NAMALWA (cell line): ENCODE data around the gene UBALD2.
A peak's percentile ranks its signal among the peaks of the same experiment; 100 is the strongest.
"Not testable (repeated sequence)": the region's sequence is repeated elsewhere in the genome, so short reads cannot be mapped to it uniquely, and the experiment has no call there.

Experiments used
- DNase-seq: peaks from one replicate; pipeline ENCODE4 v3.0.0-alpha.2; 2015; ENCODE audit warnings: low spot score

Gene UBALD2

DNA sequence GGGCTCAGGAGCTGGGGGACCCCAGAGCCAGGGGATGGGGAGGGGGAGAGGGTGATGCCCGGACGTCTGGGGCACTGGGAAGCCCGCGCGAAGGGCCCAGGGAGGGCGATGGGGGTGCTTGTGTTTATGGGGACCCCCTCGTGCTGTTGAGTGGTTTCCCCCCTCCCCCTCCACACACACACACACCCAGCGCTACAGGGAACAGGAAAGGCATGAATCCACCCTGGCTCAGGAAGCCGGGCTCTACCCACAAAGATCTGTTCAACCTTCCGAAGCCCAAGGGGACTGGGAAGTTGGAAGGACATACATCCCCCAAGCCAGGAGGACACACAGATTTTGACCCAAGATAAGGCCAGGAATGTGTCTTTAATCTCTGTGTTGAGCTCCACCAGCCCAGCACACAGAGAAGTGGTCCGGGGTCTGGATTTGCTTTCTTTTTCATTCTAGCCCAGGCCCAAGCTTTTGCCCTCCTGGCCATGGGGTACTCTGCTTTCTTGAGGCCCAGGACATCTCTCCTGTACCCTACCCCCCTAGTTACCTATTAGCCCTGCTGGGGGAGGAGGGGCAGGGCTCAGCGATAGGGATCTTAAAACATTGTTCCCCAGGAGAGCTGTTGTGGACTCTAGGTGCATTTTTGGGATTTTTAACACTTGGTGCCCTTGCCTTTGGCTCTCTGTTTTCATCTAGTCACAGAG, 1.2 kb downstream of the UBALD2 start:
- peak; percentile 54 for DNase-seq

DNA sequence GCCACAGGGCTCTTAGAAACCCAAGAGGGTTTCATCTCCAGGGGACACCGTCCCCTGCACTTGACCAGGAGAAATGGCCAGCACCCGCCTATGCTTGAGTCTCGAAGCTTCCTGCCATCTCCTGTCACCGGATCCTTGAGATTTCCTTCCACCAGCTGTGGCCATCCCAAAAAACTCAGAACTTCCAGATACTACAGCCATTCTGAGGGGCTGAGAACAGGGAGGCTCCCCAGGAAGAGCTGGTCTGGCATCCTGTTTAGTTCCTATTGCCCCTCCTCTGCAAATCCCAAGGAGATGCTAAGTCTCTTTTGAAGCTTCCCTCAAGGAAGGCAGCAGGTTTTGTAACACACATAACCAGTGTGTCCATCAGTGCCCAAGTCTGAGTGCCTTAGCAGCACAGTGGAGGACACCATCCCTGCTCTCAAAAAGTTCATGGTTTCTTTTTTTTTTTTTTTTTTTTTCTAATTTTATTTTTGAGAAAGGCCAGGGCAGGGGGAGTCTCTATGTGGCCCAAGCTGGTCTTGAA, 2.0 kb downstream of the UBALD2 start:
- DNase-seq, result peak; percentile 38

DNA sequence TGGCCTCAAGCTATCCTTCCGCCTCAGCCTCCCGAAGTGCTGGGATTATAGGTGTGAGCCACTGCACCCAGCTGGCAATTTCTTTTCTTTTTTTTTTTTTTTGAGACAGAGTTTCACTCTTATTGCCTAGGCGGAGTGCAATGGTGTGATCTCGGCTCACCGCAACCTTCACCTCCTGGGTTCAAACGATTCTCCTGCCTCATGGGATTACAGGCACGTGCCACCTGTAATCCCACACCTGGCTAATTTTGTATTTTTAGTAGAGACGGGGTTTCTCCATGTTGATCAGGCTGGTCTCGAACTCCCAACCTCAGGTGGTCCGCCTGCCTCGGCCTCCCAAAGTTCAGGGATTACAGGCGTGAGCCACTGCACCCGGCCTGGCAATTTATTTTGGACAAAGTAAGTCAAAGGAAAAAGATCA, 2.4 kb downstream of the UBALD2 start:
- DNase-seq, result not testable (repeated sequence)

DNA sequence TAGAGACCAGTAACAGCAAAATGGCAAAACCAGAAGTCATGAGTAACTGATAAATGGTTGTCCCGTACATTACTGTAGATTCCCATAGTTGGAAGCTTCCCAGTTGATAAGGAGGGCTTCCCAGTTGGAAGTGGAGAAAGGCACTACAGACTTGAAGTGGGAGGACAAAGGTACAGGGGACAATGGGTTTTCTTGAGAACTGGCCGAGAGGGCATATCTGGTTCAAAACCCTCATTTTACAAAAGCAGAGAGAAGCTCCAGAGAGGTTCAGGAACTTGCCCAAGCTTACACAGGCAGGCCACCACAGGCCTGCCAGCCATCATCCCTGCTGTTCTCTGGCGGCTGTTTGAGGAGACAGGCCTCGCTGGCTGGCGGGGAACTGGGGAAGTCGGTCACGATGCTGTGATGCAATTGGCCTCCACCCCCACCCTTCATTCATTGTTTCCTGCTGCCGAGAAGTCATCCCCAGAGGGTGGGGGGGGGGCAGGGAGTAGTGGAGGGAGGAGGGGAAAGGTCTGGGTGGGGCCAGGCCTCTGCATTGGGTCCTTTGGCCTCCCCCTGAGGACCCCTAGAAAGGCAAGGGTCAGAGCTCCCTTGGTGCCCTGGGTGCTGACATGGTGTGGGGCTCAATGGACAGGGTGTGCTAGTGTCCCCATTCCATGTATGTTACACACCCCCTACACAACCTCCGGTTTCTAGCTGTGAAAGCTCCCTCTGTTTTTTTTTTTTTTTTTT, 3.0 kb downstream of the UBALD2 start:
- DNase-seq, result peak; percentile 77

DNA sequence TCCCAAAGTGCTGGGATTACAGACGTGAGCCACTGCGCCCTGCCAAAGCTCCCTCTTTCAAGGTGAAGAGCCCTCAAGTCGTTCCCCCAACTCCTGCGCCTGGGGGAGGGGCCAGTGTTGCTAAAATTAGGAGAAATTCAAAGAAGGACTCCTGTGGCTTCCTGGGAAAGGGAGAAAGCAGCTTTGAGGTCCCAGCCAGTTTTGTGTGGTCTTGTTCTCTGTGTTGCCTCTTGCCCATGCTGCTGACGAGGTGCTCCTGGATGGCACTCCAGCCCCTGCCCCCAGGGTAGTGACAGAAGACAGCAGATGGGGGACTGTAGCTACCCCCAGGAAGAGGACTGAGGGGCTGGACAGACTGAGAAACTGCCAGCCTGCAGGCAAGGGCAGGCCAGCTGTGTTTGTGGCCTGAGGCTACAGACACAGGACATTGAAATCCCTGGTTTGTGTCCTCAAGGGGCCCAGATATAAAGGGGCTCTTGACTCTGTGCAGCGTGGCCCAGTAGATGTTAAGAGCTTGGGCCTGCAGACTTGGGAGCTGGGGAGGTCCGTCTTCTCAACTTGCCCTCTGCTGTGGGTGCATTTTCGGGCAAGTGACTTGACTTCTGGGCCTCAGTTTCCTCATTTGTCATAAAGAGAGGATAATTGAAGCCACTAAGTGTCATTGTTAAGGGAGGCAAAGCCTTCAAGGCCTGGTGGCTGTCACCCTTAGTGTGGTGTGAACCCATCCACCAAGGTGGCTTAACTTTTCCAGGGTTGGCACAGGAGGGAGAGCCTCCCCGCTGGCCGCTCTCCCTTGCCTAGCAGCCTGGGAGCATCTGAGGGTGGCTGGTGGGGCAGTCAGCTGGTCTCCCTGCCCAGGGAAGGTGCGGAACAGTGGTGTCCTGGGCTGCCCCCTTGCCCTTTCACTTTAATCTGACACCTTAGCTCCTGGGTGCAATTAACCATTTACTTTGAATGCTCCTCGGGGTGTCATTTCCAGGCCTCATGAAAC, 4.1 kb downstream of the UBALD2 start:
- peak; percentile 44 for DNase-seq

DNA sequence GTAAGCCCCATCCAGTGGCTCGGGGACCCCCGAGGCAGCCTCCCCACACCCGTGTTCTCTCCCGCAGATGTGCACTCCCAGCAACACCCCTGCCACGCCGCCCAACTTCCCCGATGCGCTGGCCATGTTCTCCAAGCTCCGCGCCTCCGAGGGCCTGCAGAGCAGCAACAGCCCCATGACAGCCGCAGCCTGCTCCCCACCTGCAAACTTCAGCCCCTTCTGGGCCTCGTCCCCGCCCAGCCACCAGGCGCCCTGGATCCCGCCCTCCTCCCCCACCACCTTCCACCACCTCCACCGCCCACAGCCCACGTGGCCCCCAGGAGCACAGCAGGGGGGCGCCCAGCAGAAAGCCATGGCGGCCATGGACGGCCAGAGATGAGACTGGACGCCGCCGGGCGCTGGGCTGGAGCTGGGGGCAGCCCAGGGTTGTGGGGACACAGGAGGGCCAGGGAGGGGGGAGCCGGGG, 5.0 kb downstream of the UBALD2 start:
- DNase-seq, result peak; percentile 67

DNA sequence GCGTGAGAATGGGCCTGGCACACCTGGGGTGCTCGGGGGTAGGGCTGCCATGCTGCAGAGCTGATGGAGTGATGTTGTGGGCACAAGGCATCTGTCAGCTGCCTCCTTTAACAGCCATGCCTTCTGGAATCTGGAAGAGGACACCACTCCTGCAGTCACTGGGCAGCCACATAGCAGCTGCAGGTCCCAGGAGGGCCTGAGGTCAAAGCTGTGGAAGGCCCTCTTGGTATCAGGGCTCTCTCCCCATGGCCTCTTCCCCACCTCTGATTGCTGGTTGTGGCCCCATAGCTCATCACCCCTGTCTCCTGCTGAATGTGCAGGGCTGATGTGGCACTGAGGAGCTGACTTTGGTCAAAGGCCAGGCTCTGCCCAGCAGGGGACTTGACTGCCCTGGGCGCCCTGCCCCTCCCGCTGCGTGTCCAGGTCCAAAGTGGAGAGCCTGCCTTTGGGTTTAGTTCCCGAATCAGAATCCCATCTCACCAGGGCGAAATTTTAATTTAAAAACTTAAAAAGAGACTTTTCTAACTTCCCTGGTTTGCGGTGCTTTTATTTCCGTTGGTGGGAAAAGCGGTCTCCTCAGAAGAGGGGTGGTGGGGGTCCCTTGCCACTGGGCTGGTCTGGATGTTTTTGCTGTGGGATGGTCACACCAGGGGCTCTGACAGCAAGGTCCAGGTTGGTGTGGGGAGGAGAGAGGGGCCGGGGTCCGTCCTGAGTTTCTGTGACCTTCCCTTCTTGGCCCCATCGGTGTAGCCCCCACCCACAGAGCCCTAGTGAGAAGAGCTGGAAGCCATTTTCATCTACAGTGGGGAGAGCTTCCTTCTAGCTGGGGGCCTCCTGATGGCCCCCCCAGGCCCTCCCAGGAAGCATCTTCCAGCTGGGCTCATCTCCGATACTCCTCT, 5.9 kb downstream of the UBALD2 start:
- peak; percentile 61 for DNase-seq

DNA sequence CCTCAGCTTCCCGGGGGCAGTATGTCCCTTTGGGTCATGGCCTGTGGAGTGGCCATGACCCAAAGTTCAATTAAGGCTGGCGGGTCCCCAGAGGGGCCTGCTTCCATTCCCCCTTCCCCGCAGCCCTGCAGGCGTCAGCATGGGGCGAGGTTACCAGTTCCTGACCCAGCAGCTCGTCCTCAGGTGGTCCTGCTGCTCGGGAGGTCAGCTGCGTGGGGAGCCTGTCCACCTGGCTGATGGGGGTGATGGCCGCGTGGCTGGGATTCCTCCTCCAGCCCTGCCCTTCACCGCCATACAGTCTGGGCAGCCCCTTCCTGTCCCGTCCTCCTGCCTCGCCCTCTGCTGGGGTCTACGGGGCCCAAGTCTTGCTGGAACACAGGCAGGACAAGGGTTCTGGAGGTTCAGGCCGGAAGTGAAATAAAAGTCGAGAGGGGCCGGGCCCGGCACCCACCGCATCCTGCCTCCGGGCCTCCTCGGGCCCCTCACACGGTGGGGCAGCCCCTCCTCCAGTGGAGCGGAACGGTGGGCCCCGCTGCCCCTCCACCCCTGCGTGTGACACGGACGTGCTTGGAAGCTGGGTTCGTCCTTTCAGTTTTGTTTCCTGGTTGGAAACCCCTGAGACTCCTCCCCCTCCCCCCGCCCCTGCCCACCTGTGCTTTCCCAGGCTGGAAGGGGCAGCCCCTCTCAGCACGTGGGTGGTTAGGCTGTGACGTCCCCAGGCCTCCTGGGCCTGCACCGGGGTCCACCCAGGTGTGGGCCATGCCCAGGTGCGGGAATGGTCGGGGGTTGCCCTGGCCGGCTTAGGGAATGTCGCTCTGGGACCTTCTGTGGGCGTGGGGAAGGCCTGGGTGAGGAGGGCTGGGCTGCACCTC, 6.8 kb downstream of the UBALD2 start:
- peak; percentile 84 for DNase-seq

DNA sequence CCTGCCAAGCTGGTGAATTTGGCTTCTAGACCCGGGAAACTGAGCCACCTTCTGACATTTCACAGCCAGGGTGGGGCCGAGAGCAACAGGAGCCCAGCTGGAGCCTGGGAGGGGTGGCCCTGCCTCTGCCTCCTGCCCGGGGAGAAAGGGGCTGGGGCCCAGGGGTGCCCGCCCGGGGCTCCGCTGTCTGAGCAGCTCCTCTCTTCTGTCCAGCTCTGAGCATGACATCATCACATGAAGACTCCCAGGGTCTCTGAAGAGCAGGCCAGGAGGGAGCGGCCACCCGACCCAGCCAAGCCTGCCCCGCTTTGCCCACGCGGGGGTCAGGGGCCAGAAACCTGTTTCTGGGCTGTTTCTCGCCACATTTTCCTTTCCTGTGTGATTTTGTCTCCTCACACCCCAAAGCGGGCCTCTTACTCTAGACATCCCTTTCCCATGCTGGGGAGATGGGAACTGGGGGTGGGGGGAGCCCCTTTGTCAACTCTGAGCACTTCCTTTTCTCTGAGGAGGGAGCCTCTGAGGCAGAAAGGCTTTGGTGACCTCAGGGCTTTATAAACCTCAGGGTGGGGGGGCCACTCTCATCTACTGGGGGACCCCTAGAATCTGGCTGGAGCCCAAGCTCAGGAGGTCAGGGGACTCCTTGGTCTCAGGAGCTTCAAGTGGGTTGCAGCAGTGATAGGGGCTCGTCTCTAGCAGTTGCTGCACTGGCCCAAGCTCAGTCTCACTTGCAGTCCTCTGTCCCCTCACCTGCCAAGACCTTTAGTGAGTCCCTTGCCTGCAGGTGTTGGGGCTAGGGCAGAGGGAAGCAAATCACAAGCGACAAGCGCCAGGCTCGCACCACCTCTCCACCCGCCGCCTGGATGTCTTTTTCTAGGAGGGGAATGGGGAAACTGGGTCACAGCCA, 7.6 kb downstream of the UBALD2 start:
- peak; percentile 43 for DNase-seq

DNA sequence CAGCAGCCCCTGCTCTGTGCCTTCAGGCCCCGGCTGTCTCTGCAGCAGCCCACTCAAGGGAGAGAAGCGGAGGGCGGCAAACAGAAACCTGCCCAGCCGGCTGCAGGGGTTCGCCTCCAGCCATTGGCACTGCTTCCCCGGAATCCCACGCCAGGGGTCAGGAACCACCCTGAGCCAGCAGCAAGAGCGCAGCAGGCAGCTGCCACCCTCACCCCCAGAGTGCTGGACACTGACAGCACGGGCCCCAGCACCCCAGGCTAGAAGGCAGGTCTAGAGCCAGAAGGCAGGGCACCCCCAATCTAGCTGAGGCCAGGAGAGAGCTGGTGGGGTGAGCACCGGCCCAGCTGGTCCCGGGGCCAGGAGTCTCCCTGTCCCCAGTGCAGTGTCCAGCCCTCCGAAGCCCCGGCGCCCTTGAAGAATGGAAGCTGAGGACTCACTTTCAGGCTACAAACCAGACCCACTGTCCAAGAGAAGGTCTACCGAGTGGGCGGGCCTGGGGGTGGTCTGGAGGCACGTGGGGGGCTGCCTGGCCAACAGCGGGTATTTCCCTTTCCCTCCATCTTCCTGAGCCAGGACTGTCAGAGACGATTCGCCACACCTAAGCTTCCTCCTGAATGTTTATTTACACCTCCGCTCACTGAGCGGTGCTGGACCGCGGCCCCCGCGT, 8.4 kb downstream of the UBALD2 start:
- no peak for DNase-seq

DNA sequence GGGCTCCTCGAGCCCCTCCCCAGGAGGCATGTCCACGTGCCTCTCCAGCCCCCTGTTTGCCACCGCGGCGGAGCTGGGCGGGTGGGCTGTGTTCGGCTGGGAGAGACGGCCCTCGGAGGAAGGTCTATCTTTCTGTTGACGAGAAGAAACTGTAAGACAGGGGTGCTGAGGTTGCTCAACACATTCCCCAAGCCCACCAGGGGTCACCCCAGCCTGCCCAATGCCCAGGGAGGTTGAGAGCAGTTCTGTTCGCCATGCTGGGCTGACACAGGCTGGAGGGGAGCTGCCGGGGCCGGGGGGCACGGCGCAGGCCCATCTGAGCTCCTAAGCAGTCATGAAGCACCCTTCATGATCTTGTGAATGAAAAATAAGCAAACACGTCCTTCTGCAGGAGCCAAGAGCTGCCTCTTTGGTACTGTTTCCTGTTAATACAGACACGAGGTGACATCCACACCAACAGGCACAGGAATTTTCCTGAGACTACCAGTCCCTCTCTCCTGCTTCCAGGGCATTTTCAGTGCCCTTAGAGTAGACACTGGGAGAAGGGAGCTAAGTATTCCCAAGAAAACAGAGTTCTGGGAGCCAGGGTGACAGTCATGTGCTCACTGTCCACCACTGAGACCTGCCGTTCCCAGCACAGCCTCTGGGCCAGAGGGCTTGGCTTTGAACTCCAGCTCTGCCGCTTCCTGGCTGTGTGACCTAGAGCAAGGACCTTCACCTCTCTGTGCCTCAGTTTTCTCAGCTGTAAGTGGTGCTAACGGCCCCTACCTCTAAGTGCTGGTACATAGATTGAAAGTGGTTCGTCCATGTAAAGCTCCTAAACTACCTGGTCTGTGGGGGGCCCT, 9.2 kb downstream of the UBALD2 start:
- DNase-seq, result peak; percentile 35

DNA sequence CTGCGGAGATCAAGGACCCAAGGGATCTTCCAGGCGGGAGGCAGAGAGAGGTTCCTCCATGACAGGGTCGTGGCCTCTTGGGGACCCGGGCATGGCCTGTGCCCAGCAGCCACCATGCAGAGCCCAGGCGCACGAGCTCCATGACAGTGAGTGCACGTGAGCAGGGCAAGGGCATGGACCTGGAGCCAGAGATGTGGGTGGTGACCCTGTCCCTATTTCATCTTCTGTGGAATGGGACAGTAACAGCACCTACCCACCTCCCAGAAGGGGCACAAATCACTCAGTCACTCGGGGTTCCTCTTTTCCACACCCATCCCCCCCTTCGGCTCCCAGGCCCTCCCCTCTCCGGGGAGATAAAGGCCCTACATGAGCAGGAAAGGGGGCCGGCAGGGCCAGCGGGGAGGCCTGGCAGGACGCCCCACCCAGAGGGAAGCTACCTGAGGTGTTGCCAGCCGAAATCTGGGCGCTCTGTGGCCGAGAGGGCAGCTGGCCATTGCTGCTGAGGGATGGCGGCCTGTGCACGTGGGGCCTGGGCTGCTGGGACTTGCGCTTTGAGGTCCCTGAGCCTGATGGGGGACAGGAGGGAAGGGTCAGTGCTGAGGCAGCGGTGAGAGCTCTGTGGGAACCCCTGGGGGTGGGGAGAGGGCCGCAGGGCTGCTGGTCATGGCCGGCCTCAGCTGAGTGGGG, 10.4 kb downstream of the UBALD2 start:
- no peak for DNase-seq

DNA sequence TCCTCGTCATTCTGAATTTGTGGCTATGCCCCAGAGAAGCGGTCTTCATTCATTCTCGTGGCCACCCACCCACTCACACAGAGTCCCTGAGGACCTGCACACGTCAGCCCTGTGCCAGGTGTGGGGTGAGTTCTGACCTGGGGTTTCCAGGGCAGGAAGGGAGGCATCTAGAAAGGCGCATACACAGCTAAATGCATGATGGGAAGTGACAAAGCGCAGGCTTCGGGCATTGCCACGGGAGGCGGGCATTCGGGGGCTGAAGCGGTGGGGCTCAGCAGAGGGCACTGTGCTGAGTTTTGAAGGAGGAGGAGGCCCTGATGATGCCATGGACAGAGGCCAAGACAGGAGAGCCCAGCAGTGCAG, 10.9 kb downstream of the UBALD2 start:
- no peak for DNase-seq

DNA sequence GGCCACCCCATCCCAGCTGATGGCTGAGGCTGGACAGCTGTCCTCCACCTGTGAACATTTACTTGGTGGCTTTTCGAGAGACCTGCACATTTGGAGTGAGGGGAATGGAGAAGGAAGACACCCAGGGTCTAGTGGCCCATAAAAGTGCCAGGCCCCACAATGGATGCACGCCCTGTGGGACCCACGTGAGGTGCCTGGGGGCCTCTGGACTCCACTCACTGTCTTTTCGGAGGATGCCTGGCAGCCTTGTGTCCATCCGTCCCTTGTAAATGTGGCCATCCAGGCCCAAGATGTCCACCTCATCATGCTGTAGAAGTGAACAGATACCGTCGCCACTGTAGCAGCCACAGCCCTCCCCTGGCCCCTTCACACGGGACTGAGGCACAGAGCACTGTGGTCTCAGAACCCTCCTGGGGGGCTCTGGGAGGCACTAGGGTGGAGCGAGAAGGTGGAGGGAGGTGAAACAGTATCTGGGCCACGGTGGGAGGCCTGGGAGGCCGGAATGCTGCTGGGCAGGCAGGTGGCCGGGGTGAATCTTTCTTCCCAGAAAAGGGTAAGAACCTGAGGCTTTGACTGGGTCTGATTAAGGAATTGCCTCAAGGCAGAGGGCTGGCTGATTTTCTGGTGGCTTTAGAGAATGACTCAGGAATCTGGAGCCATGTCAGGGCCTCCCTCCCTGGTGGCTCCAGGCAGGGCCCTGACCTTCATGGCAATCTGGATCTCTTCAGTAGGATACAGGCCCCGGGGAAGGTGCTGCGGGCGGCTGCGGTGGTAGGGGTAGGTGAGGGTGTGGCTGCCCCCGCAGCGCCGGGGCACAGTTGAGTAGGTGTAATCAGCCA, 11.5 kb downstream of the UBALD2 start:
- no peak for DNase-seq

DNA sequence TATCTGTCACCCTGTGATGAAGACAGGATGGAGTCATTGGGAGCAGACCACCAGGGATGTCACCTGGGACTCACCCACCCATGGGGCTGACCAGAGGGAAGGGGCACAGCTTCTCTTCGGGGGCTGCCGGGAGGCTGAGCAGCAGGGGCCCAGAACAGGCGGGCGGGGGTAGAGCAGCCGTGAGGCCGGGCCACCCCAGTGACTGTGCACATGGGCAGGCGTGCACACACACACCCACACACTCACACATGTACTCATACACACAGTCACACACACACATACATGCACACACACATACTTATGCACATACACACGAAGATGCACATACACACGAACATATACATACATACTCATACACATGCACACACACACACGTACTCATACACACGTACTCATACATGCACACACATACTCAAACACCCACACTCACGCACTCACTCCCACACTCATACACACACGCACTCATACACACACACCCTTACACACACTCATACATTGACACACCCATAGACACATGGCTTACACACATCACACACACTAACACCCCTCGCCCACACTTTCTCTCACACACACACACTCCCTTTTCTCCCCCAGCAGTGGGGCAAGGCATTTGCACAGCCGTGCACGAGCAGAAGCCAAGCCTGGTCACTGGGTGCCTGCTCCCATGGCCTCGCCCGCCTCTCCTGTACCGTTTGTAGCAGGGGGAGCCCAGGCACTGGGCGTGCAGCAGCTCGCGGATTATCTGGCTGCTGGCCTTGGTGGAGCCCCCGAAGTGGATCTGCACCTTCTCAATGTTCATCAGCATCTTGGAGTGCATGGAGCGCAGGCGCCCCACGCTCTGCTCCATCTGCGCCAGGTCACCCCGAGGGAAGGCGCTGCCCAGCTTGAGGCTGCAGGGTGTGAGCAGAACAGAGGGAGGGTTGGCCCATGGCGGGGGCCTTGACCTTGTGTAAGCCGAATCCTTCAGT, 12.4 kb downstream of the UBALD2 start:
- no peak for DNase-seq
